Stimulated activated CD8-positive, alpha-beta memory T cell treated with anti-CD3 and anti-CD28 coated beads, Interleukin-12 subunit alpha, Interleukin-12 subunit beta, amount 100 ng/mL, for 24 hours (primary cell): ENCODE measurements around the gene DNAH17.

Experiments used
- DNase-seq: peaks from one replicate; pipeline ENCODE4 v3.0.0-alpha.2; 2020; ENCODE audit errors: extremely low read depth

Gene DNAH17

DNA sequence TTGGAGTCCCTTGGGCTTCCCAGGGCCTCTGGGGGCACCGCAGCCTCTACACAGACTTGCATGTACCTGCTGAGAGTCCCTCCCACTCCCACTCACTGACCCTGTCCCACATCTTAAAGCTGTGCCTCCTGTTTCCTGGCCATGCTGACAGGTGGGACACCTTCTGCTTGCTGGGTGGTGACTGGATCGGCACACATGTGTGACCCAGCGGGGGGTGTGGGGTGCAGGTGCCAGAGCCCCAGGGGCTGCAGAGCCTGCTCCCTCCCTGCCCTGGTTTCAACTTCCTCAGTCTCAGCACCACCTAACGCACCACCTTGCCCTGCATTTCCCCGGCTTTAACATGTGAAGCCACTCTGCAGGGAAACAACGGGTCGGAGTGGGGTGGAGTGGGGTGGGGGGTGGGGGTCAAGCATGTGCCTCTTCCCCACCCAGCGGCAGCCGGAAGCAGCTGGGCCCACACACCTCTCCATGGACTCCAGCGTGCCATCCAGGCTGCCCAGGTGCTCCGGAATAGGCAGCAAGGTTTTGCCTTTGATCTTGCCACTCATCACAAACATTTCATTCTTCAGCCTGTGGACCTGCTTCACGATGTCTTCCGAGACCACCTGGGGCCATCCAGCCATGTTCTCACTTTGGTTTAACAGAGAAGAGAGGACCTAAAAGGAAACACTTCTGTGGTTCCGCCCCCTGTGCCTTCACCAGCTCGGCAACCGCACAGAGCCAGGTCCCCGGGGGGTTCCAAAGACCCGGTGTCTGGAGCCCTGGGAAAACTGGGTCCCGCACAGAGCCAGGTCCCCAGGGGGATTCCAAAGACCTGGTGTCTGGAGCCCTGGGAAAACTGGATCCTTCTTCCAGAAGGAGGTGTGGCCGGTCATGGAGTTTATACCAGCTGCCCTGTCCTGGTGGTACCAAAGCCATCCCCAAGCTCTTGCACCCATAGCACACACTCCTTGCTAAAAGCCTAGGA is 4.7 kb downstream of the DNAH17 start:
- DNase-seq: no peak

DNA sequence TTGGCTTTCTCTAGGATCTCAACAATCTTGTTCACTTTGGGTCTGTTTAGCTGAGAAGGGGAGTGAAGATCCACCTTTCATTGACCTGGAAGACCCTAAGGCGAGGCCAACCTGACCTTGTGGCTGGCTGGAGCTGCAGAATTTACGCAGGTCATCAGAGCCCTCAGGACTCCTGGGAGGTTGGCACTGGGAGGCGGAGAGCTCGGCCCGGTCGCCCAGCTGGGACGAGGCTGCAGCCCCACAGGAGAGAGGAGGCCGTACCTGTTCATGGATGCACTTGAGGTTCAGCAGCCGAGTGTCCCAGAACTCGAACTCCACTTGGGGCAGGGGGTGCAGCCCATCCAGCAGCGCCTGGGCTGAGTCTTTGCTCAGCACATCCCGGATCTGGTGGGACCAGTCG is 5.9 kb downstream of the DNAH17 start:
- DNase-seq: no peak

DNA sequence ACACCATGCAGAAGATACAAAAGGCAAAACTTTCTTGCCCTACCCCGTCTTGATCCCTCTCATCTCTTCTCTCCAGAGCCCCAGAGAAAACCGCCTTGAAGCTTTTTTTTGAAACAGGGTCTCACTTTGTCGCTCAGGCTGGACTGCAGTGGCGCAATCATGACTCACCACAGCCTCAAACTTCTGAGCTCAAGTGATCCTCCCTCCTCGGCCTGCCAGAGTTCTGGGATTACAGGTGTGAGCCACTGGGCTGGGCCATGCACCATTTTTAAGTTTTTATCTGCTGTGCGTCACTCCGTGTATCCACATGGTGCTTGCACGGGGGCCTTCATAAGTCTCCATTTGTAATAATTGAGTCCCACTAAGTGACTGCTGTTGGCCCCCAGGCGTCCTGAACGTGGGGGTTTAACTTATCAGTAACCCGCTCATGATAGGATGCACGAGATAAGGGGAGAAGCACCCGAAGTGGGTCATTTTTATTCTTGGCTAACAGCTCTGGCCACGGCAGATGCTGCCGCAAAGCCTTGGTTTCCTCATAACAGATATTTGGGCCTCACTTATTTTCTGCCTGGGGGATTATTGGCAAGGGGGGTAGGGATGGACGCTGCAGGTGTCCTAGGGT is 8.6 kb downstream of the DNAH17 start:
- no peak for DNase-seq

DNA sequence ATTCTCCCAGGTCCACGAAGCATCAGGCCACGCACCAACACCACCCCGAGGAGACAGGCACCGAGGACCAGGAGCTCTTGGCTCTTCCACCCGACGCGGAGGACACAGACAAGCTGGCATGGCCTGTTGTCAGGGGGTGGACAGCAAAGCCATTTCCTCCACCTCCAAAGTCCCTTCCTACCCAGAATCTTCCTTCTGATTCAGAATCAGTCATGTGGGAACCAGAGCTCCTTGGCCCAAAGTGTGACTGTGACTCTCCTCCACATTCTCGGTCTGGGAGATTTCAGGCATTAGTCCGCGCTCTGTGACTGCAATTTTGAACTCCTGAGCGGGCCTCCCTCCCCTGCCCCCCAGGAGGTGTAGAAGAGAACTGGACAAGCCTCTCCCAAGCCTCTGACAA is 9.2 kb downstream of the DNAH17 start:
- no peak for DNase-seq

DNA sequence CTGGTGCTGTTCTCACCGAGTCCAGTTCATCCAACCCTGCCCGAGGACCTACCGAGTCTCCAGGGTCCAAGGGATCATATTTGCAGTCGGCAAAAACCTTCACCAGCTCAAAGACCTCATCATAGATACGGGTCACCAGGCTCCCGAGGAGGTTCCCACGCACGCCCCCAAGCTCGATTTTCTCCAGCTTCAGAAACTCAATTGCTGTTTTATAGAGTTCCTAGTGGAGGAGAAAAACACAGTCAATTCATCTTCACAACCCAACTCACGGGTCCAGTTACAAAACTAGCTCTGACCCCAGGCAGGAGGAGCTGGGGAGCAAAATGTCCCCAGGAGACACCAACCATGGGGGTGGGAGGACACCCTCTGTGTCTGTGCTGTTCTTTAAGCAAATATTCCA is 10.2 kb downstream of the DNAH17 start:
- DNase-seq: no peak

DNA sequence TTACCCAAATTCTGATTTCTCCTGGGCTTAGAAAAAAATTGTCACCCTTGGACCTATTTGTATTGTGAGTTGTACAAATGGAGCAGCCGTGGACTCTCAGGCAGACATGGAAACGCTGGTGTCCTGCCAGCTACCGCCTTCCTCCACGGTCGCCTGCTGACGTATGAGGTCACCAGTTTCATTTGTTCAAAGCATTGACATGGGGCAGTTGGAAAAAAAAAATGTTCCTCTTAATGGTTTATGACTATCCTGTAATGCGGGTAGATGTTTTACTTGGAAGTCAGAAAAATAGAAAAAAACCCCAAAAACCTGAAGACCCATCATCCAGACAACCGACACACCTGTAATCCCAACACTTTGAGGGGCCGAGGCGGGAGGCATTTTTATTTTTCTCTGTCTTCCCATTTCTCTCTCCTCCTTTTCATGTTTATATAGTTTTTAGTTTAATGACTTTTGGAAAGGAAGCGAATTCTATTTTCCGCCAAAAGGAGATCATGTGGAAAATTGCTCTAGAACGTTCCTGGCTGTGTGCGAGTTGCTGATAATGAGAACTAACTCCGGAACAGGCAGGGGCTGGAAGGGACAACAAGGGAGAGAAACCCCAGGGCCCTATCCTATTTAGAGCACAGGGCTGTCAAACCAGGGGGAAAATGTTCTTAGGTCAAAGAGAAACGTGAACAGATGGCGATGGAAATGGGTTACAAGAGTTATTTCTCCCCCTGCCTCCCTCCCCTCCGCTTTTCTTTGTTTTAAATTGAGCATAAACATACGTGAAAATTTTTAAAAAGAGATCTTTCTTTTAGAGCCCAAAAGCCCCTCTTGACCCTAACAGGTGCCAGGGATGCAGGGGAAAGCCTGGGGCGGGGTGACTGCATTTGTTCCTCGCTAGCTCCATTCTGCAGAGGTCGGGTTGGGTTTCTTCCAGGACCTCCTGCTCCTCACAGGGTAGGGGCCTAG is 13.7 kb downstream of the DNAH17 start:
- no peak for DNase-seq

DNA sequence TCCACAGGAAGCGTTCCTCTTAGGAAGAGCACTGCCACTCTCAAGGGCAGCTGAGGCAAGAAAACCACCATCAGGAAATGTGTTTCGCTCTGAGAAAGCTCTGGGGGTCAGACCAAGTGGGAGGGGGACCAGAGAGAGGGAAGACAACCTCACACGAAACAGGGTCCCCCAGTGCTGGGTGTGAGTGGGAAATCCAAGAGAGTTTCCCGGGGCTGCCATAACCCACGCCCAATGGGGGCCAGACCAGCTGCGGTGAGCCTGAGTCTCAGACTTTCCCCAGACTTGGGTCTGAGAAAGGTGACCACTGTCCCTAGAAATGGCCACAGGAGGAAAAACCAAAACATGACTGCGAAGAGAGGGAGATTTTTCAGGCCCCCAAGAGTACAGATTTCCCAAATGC is 14.5 kb downstream of the DNAH17 start:
- no peak for DNase-seq

DNA sequence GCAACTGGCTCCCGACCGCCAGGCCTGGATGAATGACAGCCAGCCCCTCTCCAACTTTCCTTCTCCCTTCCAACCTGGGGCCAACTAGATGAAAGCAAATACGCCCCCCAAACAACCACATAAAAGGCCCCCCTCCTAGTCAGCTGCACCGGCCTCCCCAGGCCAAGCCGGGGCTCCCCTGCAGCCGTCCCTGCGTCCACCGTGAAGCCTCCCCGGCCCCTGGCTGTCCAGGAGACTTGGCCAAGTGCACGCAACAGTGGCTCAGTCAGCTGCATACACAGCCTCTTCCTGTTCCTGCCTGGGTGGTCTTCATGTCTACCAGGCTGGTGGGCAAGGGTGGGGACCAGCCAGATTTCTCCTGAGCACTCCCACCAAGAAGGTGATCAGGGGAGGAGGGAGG is 16.0 kb downstream of the DNAH17 start:
- DNase-seq: no peak

DNA sequence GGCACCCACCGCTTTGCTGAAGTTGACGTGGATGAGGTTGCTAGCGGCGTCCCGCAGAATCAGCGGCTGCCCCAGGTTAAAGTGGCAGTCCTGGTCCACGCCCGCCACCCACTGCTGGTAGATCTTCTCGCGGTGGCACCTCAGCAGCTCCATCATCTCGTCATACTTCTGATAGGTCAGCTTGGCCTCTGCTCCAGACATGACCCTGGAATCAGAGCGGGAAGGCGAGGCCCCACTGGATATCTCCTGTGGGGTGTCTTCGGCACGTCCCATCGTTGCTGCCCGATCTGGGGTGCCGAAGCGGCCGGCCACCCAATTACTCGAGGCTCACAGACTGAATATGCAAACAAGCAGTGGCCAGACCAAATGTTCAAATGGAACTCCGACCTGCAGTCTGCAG is 16.5 kb downstream of the DNAH17 start:
- DNase-seq: no peak

DNA sequence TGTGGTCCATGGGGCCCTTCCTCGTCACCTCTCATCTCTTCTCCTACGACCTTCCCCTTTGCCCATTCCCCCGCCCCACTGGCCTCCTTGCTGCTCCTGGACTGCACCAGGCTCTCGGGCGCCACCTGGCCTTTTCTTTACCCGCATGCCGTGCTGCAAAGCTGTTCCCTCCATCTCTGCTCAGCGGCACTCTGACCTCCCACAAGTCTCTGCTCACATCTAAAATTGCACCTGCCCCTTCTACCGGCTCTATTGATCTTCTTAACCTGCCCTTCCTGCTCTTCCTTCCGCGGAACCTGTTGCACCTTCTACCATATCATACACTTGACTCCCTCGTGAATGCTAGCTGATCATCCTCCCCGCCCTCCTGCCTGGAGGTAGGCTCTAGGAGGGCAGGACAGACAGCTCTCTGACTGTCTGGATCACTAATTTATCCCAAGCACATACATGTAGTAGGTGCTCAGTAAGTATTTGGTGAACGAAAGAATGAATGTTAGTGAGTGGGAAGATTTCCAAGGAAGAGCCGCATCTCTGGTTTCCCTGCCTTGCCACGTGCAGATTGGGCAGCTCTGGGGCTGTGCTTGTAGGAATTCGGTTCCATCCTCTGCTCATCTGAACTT is 17.3 kb downstream of the DNAH17 start:
- no peak for DNase-seq

DNA sequence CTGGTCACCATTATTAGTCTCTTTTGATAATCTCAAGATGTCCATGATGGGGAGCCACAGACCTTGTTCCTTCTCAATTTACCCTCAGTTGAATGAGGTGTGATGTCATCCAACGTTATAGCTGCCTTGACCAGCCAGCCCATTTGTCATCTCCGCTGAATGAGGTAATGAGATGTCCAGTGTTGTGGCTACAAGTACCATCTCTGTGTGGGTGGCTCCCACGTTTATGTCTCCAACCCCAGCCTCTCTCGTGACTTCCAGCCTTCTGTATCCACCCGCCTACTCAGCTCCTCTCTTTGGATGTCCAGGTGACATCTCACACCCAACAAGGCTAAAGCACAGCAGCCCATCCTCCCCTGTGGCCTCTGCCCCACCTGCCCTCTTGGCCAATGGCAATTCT is 18.2 kb downstream of the DNAH17 start:
- DNase-seq: no peak

DNA sequence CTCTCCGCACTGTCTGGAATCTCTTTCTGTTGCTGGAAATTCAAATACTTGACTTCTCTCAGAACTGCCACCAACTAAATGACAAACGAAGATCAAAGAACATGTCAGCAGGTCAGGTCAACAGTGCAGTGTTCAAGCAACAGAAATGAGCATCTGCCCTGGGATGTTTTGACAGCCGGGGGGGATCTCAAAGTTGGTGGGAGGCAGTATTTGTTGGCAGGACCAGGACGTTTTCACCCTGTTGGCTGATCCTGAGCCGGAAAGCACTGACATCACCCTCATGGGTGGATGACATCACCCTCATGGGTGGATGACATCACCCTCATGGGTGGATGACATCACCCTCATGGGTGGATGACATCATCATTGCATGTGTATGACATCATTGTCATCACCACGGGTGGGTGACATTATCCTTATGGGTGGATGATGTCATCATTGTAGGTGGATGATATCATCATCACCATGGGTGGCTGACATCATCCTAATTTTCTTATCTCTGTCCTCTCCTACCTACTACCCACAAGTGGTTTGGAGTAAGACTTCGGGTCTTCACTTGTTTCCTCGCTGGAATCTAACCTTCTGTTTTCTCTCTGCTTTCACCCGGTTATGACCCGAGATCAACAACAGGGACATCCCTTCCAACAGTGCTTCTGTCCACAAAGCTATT is 18.9 kb downstream of the DNAH17 start:
- no peak for DNase-seq

DNA sequence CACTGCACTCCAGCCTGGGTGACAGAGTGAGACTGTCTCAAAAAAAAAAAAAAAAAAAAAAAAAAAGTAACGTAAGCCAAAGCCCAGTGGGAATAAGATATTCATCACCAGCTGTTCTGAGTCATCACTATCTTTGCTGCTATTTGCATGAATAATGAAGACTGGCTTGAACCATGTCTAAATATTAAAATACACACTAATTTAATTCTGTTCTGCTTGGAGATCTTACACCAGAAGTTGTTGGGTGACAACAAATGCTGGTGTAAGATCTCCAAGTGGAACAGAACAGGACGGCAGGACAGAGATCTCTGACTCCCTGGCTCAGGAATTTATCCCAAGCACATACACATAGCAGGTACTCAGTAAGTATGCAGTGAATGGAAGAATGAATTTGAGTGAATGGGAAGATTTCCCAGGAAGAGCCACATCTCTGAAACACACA is 19.6 kb downstream of the DNAH17 start:
- DNase-seq: no peak

DNA sequence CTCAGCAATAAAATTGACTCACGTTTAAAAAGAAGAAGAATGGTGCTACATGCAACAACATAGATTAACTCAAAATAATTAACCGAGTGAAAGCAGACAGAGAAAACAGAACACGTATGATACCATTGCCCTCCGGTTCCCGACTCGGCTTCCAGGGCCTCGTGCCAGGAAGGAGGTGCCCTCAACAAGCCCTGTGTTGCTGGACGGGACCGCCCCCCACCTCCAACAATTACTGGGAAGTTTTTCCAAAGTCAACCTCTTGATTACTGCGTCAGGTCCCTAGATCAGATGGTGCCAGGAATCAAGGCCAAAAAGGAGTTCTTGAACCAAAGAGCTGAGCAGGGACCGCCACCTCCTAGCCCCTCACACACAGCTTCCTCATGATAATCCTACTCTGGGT is 20.4 kb downstream of the DNAH17 start:
- DNase-seq: no peak

DNA sequence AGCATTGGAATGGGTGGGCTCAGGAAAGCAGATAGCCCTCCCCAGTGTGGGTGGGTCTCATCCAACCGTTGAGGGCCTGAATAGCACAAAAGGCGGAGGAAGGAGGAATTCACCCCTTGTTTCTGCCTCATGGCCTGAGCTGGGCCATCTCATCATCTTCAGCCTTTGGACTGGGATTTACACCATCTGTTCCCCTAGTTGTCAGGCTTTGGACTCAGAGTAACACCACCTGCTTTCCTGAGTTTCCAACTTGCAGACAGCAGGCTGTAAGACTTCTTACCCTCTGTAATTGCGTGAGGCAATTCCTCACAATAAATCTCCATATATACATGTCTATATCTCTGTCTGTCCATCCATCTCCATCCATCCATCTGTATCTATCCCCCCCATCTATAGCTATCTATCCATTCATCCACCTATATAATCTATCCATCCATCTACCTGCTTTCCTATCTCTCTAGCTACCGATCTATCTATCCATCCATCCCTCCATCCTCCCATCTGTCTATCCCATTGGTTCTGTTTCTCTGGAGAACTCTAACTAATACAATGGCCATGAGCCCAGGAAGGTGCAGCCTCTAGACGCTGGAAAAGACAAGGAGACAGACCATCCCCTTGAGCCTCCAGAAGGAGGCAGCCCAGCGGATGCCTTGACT is 21.3 kb downstream of the DNAH17 start:
- DNase-seq: no peak

DNA sequence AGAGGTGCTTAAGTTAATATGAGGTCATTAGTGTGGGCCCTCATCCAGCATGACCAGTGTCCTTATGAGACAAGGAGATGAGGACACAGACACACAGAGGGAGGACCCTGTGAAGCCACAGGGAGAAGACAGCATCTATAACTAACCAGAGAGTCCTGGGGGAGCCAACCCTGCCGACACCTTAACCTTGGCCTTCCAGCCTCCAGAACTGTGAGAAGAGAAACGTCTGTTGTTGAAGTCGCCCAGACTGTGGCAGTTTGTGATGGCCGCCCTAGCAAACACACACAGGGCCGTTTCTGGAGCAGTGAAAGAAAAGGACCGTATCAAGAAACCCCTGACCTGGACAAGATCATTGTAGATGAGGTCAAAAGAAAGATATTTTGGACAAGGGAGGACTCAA is 26.7 kb downstream of the DNAH17 start:
- no peak for DNase-seq

DNA sequence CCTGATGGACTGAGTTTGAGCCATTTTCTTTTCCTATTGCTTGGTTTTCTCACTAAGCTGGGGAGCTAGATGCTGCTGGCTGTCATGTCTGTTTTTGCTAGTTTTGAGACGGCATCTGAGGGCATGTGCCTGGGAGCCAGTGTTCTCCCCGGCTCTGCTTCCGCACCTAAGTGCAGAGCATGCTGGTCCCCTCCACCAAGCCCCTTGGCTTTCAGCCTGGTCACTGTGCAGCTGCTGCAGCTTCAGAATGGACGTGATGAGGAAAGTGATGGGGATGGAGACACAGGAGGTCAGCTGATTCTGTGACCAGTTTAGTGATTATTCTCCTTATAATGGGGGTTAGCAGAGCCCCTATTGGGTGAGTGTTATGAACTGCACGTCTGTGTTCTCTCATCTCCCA is 28.5 kb downstream of the DNAH17 start:
- no peak for DNase-seq

DNA sequence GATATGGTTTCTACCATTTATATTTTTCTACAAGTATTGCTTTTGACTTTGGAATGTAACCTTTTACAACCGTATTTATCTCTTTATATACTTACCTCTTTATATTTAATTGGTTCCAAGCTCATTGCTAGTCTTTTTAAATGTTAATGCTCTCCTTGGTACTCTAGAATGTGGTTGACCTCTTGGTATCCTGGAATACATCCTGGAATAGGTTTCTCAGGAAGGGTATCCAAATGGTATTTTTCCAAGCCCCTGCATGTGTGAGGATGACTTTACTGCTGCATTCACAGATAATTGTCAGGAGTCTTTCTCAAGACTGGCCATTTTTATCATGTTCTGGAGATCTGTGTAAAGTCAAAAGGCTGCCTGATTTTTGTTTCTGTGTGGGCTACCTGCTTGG is 30.2 kb downstream of the DNAH17 start:
- DNase-seq: no peak

DNA sequence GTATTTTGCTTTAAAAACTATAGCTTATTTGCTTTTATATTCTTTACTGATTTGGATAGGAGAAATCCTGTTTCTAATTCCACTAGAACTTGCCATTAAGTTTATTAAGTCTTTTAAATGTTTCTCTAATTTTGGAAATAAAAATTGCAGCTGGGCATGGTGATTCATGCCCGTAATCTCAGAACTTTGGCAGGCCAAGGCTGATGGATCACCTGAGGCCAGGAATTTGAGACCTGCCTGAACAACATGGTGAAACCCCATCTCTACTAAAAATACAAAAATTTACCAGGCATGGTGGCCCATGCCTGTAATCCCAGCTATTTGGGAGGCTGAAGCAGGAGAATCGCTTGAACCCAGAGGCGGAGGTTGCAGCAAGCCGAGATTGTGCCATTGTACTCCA is 30.7 kb downstream of the DNAH17 start:
- DNase-seq: no peak

DNA sequence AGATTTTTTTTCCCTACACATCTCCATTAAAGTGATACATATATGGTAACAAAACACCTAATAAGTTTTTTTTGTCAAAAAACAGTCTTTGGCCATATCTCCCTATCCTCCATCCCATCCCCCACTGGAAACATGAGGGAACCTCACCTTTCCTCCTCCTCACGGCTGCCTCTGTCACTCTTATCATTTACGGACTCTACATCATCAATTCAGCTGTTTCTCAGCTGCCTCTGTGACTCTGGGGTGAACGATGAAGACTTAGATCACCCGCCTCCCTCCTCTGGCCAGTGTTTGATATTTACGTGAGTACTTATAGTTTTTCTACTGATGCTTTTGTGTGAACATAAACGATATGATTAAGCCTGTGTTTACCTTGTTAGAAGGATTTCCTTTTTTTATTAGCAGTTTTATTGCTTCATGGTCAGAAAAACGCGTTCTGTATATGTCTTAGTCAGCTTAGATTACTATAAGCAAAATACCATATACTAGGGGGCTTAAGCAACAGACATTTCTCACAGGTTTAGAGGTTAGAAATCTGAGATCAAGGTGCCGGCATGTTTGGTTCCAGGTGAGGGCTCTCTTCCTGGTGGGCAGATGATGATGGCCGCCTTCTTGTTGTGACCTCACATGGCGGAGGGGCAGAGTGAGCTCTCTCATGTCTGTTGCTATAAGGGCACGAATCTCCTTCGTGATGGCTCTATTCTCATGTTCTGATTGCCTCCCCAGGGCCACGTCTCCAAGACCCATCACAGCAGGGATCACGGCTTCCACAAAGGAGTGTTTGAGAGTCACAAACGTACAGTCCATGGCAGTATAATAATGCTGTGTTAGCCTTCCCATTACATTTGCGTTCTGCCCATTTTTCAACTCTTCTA is 32.1 kb downstream of the DNAH17 start:
- DNase-seq: no peak
